GM18511 (cell line): ENCODE results near the gene NTSR2.

Experiments
- ATAC-seq: cut with Tn5 transposase; IDR thresholded peaks from one replicate; pipeline ENCODE4 v1.9.1; 2021; ENCODE audit warnings: mild to moderate bottlenecking, moderate library complexity; ENCODE audit not compliant: unreplicated experiment

The NTSR2 gene

GRCh38 chr2:11699686-11700670, 30.0 kb upstream of the NTSR2 start:
- no peak for ATAC-seq

- ATAC-seq = no peak
Observed at GRCh38 chr2:11698009-11698922, 28.3 kb upstream of the NTSR2 start.

GRCh38 chr2:11697103-11697871, 27.3 kb upstream of the NTSR2 start:
- ATAC-seq = no peak

- ATAC-seq = no peak
Observed at GRCh38 chr2:11696736-11697102, 26.7 kb upstream of the NTSR2 start.

GRCh38 chr2:11695576-11695975, 25.6 kb upstream of the NTSR2 start:
- ATAC-seq = no peak

- peak; percentile 78 for ATAC-seq
Observed at GRCh38 chr2:11692966-11693521, 23.0 kb upstream of the NTSR2 start.

GRCh38 chr2:11691076-11691660, 21.2 kb upstream of the NTSR2 start:
- ATAC-seq = no peak

GRCh38 chr2:11688222-11689069, 18.5 kb upstream of the NTSR2 start:
- ATAC-seq = peak; percentile 82

GRCh38 chr2:11687736-11688135, 17.7 kb upstream of the NTSR2 start:
- no peak for ATAC-seq

GRCh38 chr2:11685906-11686470, 16.0 kb upstream of the NTSR2 start:
- ATAC-seq = no peak

- no peak for ATAC-seq
Observed at GRCh38 chr2:11684894-11685460, 15.0 kb upstream of the NTSR2 start.

GRCh38 chr2:11683966-11684365, 14.0 kb upstream of the NTSR2 start:
- ATAC-seq = no peak

GRCh38 chr2:11683476-11683875, 13.5 kb upstream of the NTSR2 start:
- ATAC-seq = no peak

GRCh38 chr2:11682590-11682915, 12.6 kb upstream of the NTSR2 start:
- ATAC-seq = no peak

- ATAC-seq = peak; percentile 59
Observed at GRCh38 chr2:11681722-11682589, 12.0 kb upstream of the NTSR2 start.

GRCh38 chr2:11680901-11681721, 11.1 kb upstream of the NTSR2 start:
- no peak for ATAC-seq
